B cell (primary cell): ENCODE measurements around the gene CAPN3.

Experiments used
- EZH2 ChIP-seq: IDR thresholded peaks from 2 replicates; pipeline ENCODE4 v1.6.1; 2012; ENCODE audit warnings: borderline replicate concordance, low read depth, mild to moderate bottlenecking, moderate library complexity, low read length; ENCODE audit not compliant: insufficient read depth, poor library complexity, severe bottlenecking
- TF ChIP-seq, protein P1 (sequence below): fragments of 200-600 bp; IDR thresholded peaks from one replicate; pipeline ENCODE4 v1.8.0; 2022; ENCODE audit warnings: antibody characterized with exemption, mild to moderate bottlenecking

DNA sequence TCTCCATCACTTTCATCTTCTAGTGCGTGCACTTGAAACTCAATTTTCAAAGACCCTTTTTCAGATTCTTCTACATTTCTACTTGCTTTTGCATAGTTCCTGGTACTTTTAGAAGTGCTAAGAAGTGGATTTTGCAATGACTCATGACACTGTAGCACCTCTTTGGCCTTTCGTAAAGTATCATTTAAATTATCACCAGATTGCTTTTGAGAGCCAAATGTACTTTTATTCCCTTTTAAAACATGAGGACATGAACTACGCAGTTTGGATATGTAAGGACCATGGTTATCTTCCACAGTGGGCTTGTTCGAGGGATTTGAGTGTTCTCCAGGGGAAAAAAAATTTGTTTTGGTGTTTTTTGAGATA is 91.1 kb downstream of the CAPN3 start:
- TF ChIP-seq, protein P1, sequence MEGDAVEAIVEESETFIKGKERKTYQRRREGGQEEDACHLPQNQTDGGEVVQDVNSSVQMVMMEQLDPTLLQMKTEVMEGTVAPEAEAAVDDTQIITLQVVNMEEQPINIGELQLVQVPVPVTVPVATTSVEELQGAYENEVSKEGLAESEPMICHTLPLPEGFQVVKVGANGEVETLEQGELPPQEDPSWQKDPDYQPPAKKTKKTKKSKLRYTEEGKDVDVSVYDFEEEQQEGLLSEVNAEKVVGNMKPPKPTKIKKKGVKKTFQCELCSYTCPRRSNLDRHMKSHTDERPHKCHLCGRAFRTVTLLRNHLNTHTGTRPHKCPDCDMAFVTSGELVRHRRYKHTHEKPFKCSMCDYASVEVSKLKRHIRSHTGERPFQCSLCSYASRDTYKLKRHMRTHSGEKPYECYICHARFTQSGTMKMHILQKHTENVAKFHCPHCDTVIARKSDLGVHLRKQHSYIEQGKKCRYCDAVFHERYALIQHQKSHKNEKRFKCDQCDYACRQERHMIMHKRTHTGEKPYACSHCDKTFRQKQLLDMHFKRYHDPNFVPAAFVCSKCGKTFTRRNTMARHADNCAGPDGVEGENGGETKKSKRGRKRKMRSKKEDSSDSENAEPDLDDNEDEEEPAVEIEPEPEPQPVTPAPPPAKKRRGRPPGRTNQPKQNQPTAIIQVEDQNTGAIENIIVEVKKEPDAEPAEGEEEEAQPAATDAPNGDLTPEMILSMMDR, result no peak
- no peak for TF ChIP-seq EZH2
